Caco-2 (cell line): Measurements from ENCODE around the gene FARS2. TPM values are rescaled to one million over a fixed set of nuclear protein-coding genes. Genes with fewer than 3 reads are reported as not detected.

ENCODE experiments used
- BruUV-seq: library from RNA; stranded (reverse); fragments of 400-500 nt; replicated peaks from 2 replicates; lab custom pipeline; 2021; lab: Mats Ljungman, UMichigan
- CTCF ChIA-PET: fragments of 300-600 bp; sonication (Branson Sonifier 250); formaldehyde crosslinking; loops from one replicate; lab custom pipeline; 2022; ENCODE audit warnings: antibody characterized with exemption; lab: Charles Lee
- POLR2A ChIA-PET: fragments of 300-600 bp; sonication (Branson Sonifier 250); formaldehyde crosslinking; loops from one replicate; lab custom pipeline; 2022; ENCODE audit warnings: antibody characterized with exemption; lab: Charles Lee
- DNase-seq, 2 experiments: peaks; one replicate each; pipeline versions ENCODE4 v3.0.0 to v3.0.0-alpha.2; 2020 to 2022
- H3K27me3 ChIP-seq: replicated peaks from 2 replicates; pipeline ENCODE4 v1.6.0; 2011; ENCODE audit warnings: low read length; ENCODE audit not compliant: control insufficient read depth, insufficient read depth
- H3K36me3 ChIP-seq: 2 replicates; pipeline ENCODE4 v1.5.1; 2011; ENCODE audit warnings: low read length; ENCODE audit not compliant: control insufficient read depth, insufficient read depth
- H3K4me1 ChIP-seq: fragments of 250-450 bp; sonication (Bioruptor Pico); 2 replicates; pipeline ENCODE4 v1.5.1; 2020; ENCODE audit warnings: mild to moderate bottlenecking
- H3K4me3 ChIP-seq: 2 replicates; pipeline ENCODE4 v1.5.1; 2011; ENCODE audit warnings: low read depth, mild to moderate bottlenecking, control low read depth, low read length
- H3K9me3 ChIP-seq: fragments of 250-450 bp; sonication (Bioruptor Pico); 2 replicates; pipeline ENCODE4 v1.5.1; 2020; ENCODE audit warnings: mild to moderate bottlenecking, moderate library complexity
- H3K27ac Mint-ChIP-seq: one replicate; pipeline ENCODE4 v1.8.0; 2022; ENCODE audit warnings: mixed read lengths; ENCODE audit not compliant: unreplicated experiment
- H3K27me3 Mint-ChIP-seq: one replicate; pipeline ENCODE4 v1.8.0; 2022; ENCODE audit warnings: mixed read lengths; ENCODE audit not compliant: insufficient read depth, unreplicated experiment
- H3K36me3 Mint-ChIP-seq: one replicate; pipeline ENCODE4 v1.8.0; 2022; ENCODE audit warnings: mild to moderate bottlenecking, mixed read lengths; ENCODE audit not compliant: insufficient read depth, unreplicated experiment
- H3K4me1 Mint-ChIP-seq: one replicate; pipeline ENCODE4 v1.8.0; 2022; ENCODE audit warnings: low read depth, mixed read lengths; ENCODE audit not compliant: unreplicated experiment
- H3K4me3 Mint-ChIP-seq: one replicate; pipeline ENCODE4 v1.8.0; 2022; ENCODE audit warnings: mild to moderate bottlenecking, moderate library complexity, mixed read lengths; ENCODE audit not compliant: unreplicated experiment
- H3K9me3 Mint-ChIP-seq: one replicate; pipeline ENCODE4 v1.8.0; 2022; ENCODE audit warnings: mixed read lengths; ENCODE audit not compliant: unreplicated experiment
- CTCF ChIP-seq, 2 experiments: fragments of 200-600 bp in 1 of 2; IDR thresholded peaks; 1 replicate in 1 of 2; 2 replicates in 1 of 2; pipeline versions ENCODE4 v1.5.1 to v1.8.0; 2011 to 2022; ENCODE audit warnings: antibody characterized with exemption in 1 of 2, control low read depth in 1 of 2, inconsistent platforms in 1 of 2, low read depth in 1 of 2, low read length in 1 of 2, mild to moderate bottlenecking in 1 of 2, moderate library complexity in 1 of 2; ENCODE audit not compliant: insufficient read depth in 1 of 2, severe bottlenecking in 1 of 2, unreplicated experiment in 1 of 2
- intact Hi-C: fragments of 100-400 bp; cut with micrococcal nuclease; formaldehyde crosslinking; loops from one replicate; pipeline ENCODE4 v1.10.0; 2022; ENCODE audit not compliant: unreplicated experiment
- total RNA-seq: library from RNA; stranded (reverse); gene quantifications from 2 replicates; pipeline ENCODE4 v1.2.3, GENCODE V29; 2022

Gene FARS2
- total RNA-seq, 1 experiment from 2014 or later = 15.4 TPM

GRCh38 chr6:5509106-5509505, 247.8 kb downstream of the FARS2 start:
- no peak overlapping the region for H3K4me3 ChIP-seq
- POLR2A ChIA-PET = no interaction called here
- no TSS peak for BruUV-seq
- Mint-ChIP-seq H3K27me3 (no peaks in the 10 kb centered on the region), H3K4me1 (no peaks in the 10 kb centered on the region), H3K9me3 (no peaks in the 10 kb centered on the region), H3K27ac (no peak overlapping the region), H3K4me3 (no peak overlapping the region), H3K36me3 (no peaks in the 10 kb centered on the region)
- DNase-seq = no peak
- TF ChIP-seq CTCF (IDR thresholded peaks at IDR 0.05; ENCODE audit: insufficient read depth in 1 of 2, low read depth in 1 of 2, low read length in 1 of 2, severe bottlenecking in 1 of 2, unreplicated experiment in 1 of 2) = no peak
- CTCF ChIA-PET = no interaction called here
- no peaks in the 10 kb centered on the region for H3K4me1 ChIP-seq
- H3K36me3 ChIP-seq = no peaks in the 10 kb centered on the region
- H3K9me3 ChIP-seq = no peaks in the 10 kb centered on the region
- intact Hi-C loops = no loop called here
- no peaks in the 10 kb centered on the region for H3K27me3 ChIP-seq

- TF ChIP-seq CTCF (IDR thresholded peaks at IDR 0.05; ENCODE audit: insufficient read depth in 1 of 2, low read depth in 1 of 2, low read length in 1 of 2, severe bottlenecking in 1 of 2, unreplicated experiment in 1 of 2) = no peak
- Histone ChIP-seq H3K4me1 (no peaks in the 10 kb centered on the region), H3K36me3 (no peaks in the 10 kb centered on the region), H3K27me3 (no peaks in the 10 kb centered on the region), H3K4me3 (no peak overlapping the region), H3K9me3 (no peaks in the 10 kb centered on the region)
- intact Hi-C loops = no loop called here
- Mint-ChIP-seq H3K27me3 (no peaks in the 10 kb centered on the region), H3K9me3 (no peaks in the 10 kb centered on the region), H3K4me3 (no peak overlapping the region), H3K27ac (no peak overlapping the region), H3K36me3 (no peaks in the 10 kb centered on the region), H3K4me1 (no peaks in the 10 kb centered on the region)
- CTCF ChIA-PET = no interaction called here
- no peak for DNase-seq
- POLR2A ChIA-PET = no interaction called here
- no TSS peak for BruUV-seq
Observed at GRCh38 chr6:5510331-5511133, 249.2 kb downstream of the FARS2 start.

- TF ChIP-seq CTCF (IDR thresholded peaks at IDR 0.05; ENCODE audit: insufficient read depth in 1 of 2, low read depth in 1 of 2, low read length in 1 of 2, severe bottlenecking in 1 of 2, unreplicated experiment in 1 of 2) = no peak
- Mint-ChIP-seq H3K4me3 (no peak overlapping the region), H3K9me3 (no peaks in the 10 kb centered on the region), H3K4me1 (no peaks in the 10 kb centered on the region), H3K27me3 (no peaks in the 10 kb centered on the region), H3K27ac (no peak overlapping the region), H3K36me3 (no peaks in the 10 kb centered on the region)
- no peak for DNase-seq
- ChIA-PET POLR2A (no interaction called here), CTCF (no interaction called here)
- Histone ChIP-seq H3K27me3 (no peaks in the 10 kb centered on the region), H3K4me1 (no peaks in the 10 kb centered on the region), H3K36me3 (no peaks in the 10 kb centered on the region), H3K4me3 (no peak overlapping the region), H3K9me3 (no peaks in the 10 kb centered on the region)
- BruUV-seq = no TSS peak
- intact Hi-C loops = no loop called here
Observed at GRCh38 chr6:5511954-5512353, 250.6 kb downstream of the FARS2 start.
